Activated CD4-positive, alpha-beta T cell treated with anti-CD3 and anti-CD28 coated beads for 48 hours (primary cell): ENCODE results near the gene MTA2.
"Not testable (repeated sequence)": the region's sequence is repeated elsewhere in the genome, so short reads cannot be mapped to it uniquely, and the experiment has no call there.

Experiments
- DNase-seq: peaks from one replicate; pipeline ENCODE4 v3.0.0-alpha.2; 2020

MTA2 gene

GRCh38 chr11:62592146-62592815 is 9.4 kb downstream of the MTA2 start:
- DNase-seq = no peak

- DNase-seq = peak; percentile 97
These were observed 10.1 kb downstream of the MTA2 start, which contains the start of gene TUT1 for GRCh38 chr11:62591448-62592145. Gene TUT1, minus strand, starts transcription at chr11:62591523. Its CDS starts 38 bp downstream, at chr11:62591485.

- DNase-seq = peak; percentile 60
These were observed 12.6 kb downstream of the MTA2 start for GRCh38 chr11:62588966-62589637.

- not testable (repeated sequence) for DNase-seq
These were observed 16.3 kb downstream of the MTA2 start for GRCh38 chr11:62585356-62585755.

- DNase-seq = not testable (repeated sequence)
These were observed 19.9 kb downstream of the MTA2 start for GRCh38 chr11:62581735-62582134.

- no peak for DNase-seq
These were observed 20.5 kb downstream of the MTA2 start for GRCh38 chr11:62580959-62581715.

GRCh38 chr11:62579252-62579651 is 22.4 kb downstream of the MTA2 start:
- DNase-seq = no peak

GRCh38 chr11:62578541-62578940 is 23.1 kb downstream of the MTA2 start:
- DNase-seq = no peak

GRCh38 chr11:62577046-62577714 is 24.5 kb downstream of the MTA2 start:
- no peak for DNase-seq

- no peak for DNase-seq
These were observed 25.8 kb downstream of the MTA2 start for GRCh38 chr11:62575837-62576236.

GRCh38 chr11:62575156-62575555 is 26.5 kb downstream of the MTA2 start:
- no peak for DNase-seq

GRCh38 chr11:62574363-62575071 is 27.1 kb downstream of the MTA2 start:
- DNase-seq = peak; percentile 34

GRCh38 chr11:62573592-62574362 is 27.9 kb downstream of the MTA2 start, which contains the start of gene EEF1G:
Gene EEF1G, minus strand, starts transcription at chr11:62573891. Its CDS starts 49 bp downstream, at chr11:62573842.
- peak; percentile 99 for DNase-seq

- peak; percentile 30 for DNase-seq
These were observed 28.6 kb downstream of the MTA2 start for GRCh38 chr11:62573006-62573591.

- DNase-seq = no peak
These were observed 29.2 kb downstream of the MTA2 start for GRCh38 chr11:62572431-62572830.

- not testable (repeated sequence) for DNase-seq
These were observed 30.2 kb downstream of the MTA2 start for GRCh38 chr11:62571493-62571892.

GRCh38 chr11:62570903-62571302 is 30.8 kb downstream of the MTA2 start:
- DNase-seq = not testable (repeated sequence)

GRCh38 chr11:62569611-62570010 is 32.1 kb downstream of the MTA2 start:
- DNase-seq = no peak

- no peak for DNase-seq
These were observed 34.5 kb downstream of the MTA2 start for GRCh38 chr11:62567018-62567633.

GRCh38 chr11:62566247-62566646 is 35.4 kb downstream of the MTA2 start:
- DNase-seq = no peak
